GM18526 (cell line): Measurements from ENCODE around the gene RPL37A.

Source experiments
- POLR2A ChIP-seq: IDR thresholded peaks from 3 replicates; pipeline ENCODE4 v1.6.1; 2011; ENCODE audit not compliant: insufficient read length; ENCODE audit errors: extremely low read depth

Gene RPL37A

DNA sequence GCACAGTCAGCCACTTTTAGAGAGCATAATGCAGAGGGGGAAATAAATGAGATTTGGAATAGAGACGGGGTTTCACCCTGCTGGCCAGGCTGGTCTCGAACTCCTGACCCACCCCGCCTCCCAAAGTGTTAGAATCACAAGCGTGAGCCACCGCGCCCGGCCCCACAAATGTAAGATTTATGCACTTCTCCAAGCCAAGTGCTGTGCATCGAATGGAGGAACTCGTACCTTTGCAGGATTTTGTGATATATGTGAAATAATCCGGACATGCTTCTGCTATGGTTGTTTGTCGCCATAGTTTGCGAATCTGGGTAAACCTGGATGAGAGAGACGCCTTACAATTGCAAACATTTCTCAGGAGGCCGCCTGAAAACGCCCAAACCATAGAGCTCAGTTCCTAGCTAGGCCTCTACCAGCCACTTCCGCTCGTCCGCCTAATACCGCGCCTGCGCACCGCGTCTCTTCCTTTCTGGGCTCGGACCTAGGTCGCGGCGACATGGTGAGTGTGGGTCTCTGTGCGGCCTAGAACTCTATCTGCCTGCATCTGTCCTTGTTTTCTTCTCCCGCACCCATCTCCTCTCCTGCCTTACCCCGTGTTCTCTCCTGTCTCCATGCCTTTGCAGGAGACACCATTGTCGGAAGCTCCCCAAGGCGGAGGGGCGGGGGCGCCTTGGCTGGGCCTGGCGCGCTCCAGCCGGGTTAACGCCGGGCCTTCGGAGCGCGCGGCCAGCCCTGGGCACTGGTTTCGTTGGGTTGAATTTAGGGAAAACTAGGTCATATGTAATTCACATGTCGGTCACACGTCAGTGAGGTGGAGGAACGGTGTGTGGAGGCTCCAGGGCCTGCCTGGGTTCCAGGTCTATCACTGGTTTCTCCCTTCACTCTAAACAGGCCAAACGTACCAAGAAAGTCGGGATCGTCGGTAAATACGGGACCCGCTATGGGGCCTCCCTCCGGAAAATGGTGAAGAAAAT lies at the start of gene RPL37A:
Gene RPL37A (plus strand): TSS at position 466 of the 974 bp plus-strand sequence. CDS start 31 bp downstream, at position 497.
- peak; percentile 99 for TF ChIP-seq POLR2A

DNA sequence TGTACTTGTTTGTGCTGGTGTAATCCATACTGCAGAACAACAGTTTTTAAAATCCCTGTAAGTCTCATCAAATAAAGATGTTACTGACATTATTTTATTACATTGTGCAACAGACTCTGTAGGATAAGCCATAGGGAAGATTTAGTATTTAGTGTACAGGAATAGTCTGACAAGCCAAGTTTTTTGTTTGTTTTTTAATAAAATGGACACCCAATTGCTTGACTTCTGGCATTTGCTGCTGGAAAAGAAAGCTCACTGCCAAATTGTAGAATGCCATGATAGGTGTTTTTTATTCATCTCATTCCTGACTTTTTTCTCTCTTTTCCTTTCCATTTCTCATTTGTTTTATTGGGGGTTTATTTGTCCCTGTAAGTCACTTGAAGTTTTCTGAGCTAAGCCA lies 48.3 kb upstream of the RPL37A start:
- no peak for TF ChIP-seq POLR2A

DNA sequence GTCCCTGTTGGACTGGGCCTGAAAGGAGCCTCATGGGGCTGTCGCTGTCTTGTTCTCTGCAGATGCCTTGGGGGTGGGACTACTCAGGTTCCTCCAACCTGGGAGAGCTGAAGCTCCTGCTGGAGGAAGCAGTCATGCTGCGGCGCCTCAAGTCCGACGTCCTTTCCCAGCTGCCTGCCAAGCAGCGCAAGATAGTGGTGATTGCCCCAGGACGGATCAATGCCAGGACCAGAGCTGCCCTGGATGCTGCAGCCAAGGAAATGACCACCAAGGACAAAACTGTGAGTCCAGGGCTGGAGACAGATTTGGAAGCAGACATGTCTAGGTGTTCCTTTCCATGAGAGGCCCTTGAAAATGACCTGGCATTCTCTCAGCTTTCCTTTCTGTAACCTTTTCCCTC lies 47.9 kb upstream of the RPL37A start:
- no peak for TF ChIP-seq POLR2A

DNA sequence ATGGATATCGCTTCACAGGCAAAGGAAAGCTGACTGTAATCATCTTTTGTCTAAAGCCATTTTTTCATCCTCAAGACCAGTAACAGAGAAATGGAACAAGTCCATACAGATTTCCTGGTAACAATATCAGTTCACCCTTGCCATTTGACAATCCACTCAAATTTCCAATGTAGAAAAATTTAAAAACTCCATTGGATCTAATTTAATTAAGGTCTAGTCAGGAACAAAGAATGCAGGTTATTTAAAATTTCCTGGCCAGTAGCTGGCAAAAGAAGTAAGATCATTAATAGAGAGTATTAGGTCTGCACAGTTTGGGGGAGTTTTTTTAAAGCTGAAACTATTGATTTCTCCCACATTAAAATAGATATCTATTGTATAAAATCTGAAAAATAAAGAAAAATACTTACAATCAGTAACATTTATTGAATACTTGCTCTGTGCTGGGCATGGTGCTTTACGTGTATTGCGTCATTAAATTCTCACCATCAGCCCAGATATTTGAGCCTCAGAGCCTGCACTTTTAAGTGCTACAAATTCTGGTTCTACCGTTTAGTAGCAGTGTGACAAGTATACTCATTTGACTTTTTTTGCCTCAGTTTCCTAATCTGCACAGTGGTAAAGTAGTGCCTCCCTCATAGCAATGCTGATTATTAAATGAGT lies 44.6 kb upstream of the RPL37A start:
- no peak for TF ChIP-seq POLR2A

DNA sequence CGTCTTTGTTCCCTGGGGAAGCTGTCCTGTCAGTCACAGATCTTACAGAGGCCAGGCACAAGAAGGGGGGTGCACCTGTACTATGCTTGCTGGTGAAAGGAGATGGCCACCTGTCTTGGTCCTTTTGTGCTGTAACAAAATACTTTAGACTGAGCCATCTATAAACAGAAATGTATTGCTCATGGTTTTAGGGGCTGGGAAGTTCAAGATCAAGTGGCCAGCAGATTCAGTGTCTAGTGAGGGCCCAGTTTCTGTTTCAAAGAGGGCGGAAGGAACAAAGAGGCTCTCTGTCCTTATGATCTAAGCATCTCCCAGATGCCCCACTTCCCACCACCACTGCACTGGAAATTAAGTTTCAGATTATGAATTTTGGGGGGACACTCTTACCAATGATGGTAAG lies 35.5 kb upstream of the RPL37A start:
- no peak for TF ChIP-seq POLR2A

DNA sequence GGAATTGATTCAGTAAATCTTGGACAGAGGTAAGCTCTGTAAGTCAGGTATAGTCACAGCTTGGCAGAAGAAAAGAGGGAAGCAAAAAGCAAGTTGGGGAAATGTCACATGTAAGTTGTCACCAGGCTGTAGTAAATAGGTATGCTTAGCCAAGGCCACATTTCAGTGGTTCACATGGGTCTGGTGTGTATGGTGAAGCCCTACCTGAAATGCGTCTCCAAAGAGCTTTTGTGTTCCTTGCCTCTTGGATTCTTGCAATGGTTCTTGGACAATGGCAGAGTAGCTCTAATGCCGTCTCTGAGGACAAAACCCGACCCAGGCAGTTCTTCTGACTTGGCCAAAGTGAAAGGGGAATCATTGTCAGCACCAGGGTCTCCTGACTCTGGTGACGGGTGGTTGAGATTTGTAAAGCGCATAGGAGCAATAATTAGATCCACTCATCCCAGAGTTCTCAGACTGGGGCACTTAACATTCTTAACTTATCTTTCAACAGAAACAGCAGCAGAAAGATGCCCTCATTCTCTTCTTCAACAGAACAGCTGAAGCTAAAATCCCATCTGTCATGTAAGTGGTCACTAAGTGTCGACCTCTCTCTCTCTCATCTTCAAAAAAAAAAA lies 34.4 kb upstream of the RPL37A start:
- TF ChIP-seq POLR2A: no peak

DNA sequence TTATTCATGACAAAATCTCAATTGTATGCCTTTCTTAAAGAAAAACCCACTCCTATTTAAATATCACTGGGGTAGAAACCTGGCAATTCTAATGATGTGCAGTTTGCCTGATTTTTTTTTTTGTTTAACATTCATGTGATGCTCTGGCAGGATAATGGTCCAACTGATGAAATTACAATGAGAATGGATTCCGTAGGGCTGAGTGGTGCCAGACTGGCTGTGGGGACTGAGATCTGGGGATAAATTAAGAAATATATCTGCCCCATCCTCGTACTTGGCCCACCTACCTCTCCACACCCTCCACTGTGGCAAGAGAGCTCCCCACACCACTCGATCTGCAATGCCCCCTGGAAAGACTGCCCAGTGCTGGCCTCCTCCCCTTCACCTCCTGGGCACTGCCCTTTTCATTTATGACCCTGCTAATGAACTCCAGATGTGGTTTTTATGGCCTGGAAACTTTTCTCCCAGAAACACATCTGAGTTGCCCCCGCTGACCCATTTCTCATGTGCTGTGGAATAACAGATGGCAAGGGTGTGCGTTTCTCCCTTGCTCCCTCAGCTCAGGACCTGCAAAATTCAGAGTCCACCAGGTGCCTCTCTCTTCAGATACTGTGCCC lies 33.0 kb upstream of the RPL37A start:
- TF ChIP-seq POLR2A: no peak

DNA sequence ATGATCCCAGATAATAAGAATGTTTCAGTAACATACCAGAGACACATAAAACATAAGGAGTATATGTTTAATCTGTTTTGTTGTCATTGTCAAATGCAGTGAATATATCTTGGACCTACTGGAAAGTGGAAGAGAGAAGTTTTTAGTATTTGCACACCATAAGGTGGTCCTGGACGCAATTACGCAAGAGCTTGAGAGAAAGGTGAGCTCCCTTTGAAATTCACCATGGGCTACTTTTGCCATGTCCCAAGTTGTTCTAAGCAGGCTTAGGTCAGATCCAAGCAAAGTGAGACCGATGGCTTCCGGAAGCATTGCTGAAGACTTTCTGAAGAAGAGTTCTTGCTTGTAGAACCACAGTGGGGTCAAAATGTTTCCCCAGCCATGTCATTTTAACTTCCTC lies 30.8 kb upstream of the RPL37A start:
- no peak for TF ChIP-seq POLR2A

DNA sequence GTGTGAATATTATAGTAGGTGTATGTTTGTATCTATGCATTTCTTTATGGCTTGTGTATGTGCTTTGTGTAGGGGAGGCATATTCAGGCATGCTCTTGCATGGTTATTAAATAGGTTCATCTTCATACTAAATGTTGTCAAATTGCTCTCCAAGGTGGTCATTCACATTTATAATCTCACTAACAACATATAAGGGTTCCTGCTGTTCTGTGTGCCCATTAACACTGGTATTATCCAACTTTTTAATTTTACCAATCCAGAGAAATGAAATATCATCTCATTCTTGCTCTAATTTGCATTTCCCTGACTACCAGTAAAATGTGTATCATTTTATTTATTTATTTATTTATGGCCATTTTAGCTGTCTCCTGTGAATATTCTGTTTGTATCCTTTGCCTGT lies 29.0 kb upstream of the RPL37A start:
- TF ChIP-seq POLR2A: no peak

DNA sequence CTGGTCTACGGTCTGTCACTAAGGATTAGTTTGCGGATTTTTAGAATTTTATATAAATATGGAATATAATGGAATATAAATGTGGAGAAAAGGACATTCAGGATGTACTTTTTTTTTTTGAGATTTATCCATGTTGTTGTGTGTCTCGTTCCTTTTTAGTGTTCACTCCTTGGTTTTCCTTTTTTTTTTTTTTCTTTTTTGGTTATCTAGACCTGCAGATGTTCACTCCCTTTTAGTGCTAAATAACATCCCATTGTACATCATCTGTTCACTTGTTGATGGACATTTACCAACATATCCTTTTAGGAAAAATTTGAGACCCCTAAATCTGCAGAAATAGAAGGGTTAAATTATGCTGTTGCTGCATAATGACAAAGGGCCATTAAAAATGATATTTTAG lies 25.5 kb upstream of the RPL37A start:
- TF ChIP-seq POLR2A: no peak

DNA sequence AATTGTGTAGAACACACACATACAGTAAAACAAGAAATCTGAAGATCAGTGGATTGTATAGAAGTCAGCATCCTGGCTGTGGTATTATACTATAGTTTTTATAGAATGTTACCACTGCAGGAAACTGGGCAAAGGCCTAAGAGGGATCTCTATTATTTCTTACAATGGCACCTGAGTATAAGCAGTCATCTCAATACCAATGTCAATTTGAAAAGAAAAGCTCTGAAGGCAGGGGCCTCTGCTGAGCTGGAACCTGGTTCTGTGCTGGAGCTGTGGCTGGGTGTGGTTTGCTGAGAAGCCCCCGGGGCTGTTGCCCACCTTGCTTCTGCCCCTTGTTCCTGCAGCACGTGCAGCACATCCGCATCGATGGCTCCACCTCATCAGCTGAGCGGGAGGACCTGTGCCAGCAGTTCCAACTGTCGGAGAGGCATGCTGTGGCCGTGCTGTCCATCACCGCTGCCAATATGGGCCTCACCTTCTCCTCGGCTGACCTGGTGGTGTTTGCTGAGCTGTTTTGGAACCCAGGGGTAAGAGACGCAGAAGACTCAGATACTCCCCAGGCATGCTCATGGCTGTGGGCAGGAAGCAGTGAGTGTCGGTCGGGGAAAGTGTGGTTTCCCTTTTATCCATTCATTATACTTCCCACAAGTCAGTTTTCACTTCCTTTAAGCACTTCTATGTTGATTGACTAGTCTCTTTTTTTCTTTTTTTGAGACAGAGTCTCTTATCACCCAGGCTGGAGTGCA lies 23.5 kb upstream of the RPL37A start:
- no peak for TF ChIP-seq POLR2A

DNA sequence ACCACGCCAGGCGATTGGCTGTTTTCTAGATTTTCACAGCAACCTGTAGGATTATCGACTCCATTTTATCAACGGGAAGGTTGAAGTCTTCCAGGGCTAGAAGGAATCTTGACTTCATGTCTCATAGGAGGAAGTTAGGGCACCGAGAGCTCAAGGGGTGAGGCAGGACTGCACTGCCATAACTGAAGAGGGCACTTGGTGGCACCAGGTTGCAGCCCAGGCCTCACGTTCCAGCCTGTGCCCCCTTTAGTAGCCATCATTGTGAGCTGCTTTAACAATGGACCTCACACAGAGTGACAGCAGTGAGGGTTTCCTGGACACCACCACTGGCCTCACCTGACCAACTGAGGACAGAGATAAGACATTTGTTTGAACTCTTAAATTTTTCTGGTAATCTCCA lies 22.9 kb upstream of the RPL37A start:
- no peak for TF ChIP-seq POLR2A

DNA sequence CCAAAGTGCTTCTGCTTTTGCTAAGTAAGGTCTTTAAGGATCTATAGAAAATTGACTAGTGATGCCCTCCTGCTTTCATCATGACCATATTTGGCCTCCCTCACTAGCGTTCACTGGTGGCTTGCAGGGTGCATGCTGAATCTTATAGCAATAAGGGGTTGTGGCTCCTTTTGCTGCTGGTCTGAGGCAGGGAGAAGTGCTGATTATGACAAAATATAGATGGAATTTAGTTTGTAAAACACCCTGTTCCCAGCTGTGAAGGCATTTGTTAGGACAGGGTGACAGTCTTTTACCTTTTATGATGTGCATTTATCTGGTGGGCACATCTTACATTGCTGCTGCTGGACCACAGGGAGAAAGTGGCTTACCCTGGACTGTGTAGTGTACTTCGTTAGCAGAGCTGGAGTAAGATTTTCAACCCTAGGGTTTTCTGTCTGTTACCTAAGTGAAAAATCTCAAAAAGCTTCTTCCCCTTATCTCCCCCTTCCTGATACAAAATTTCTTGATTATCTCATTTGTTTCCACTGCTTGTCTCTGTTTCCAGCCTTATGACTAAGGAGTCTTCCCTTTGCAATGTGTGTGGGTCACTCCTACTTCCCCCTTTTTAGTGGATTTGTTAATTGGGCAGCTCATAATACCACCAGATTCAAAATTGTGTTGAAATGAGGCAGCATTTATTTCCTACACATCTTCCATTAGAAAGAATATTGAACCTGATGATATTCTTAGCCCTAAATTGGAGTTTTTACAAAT lies 21.2 kb upstream of the RPL37A start:
- TF ChIP-seq POLR2A: no peak

DNA sequence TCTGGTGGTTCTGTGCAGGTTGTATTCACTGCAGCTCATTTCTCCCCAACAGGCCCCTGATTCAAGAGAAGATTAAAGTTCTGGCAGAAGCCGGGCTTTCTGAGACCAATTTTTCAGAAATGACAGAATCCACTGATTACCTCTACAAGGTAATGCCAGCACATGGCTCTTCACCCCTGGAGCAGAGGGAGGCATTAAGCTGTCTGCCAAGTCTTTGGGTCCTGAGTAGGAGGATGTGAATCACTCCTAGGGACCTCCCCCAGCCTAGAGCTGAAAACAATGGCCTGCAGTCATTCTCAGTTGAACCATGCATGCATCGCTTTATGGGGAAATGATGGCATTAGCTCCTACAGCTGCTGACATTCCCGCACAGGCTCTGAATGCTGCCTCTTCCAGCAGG lies 20.5 kb upstream of the RPL37A start:
- TF ChIP-seq POLR2A: no peak
